ENCODE measurements around the gene GBA3. TPM values are rescaled to one million over a fixed set of nuclear protein-coding genes. Genes with fewer than 3 reads are reported as not detected.

GBA3 gene
- total RNA-seq, 1 donor from 2014 or later = not detected

GRCh38 chr4:22778547-22779163 lies 85.9 kb downstream of the GBA3 start:
- Mint-ChIP-seq H3K4me1 (ENCODE audit: unreplicated experiment) (no peaks in the 10 kb centered on the region), H3K36me3 (ENCODE audit: low read depth, unreplicated experiment) (no peaks in the 10 kb centered on the region), H3K4me3 (ENCODE audit: unreplicated experiment) (no peak overlapping the region), H3K27ac (ENCODE audit: unreplicated experiment) (no peak overlapping the region), H3K27me3 (ENCODE audit: unreplicated experiment) (no peaks in the 10 kb centered on the region), H3K9me3 (ENCODE audit: unreplicated experiment) (no peaks in the 10 kb centered on the region)
- no peak for TF ChIP-seq CTCF (IDR thresholded peaks at IDR 0.05; ENCODE audit: unreplicated experiment)
- no peak for DNase-seq (ENCODE audit: low spot score)

GRCh38 chr4:22780317-22780716 lies 87.6 kb downstream of the GBA3 start:
- Mint-ChIP-seq H3K27ac (ENCODE audit: unreplicated experiment) (no peak overlapping the region), H3K27me3 (ENCODE audit: unreplicated experiment) (no peaks in the 10 kb centered on the region), H3K36me3 (ENCODE audit: low read depth, unreplicated experiment) (no peaks in the 10 kb centered on the region), H3K4me3 (ENCODE audit: unreplicated experiment) (no peak overlapping the region), H3K4me1 (ENCODE audit: unreplicated experiment) (no peaks in the 10 kb centered on the region), H3K9me3 (ENCODE audit: unreplicated experiment) (no peaks in the 10 kb centered on the region)
- DNase-seq (ENCODE audit: low spot score) = no peak
- TF ChIP-seq CTCF (IDR thresholded peaks at IDR 0.05; ENCODE audit: unreplicated experiment) = no peak

- H3K4me3 Mint-ChIP-seq (ENCODE audit: unreplicated experiment) = no peak overlapping the region
- H3K36me3 Mint-ChIP-seq (ENCODE audit: low read depth, unreplicated experiment) = no peaks in the 10 kb centered on the region
- no peak for TF ChIP-seq CTCF (IDR thresholded peaks at IDR 0.05; ENCODE audit: unreplicated experiment)
- no peak overlapping the region for H3K27ac Mint-ChIP-seq (ENCODE audit: unreplicated experiment)
- H3K9me3 Mint-ChIP-seq (ENCODE audit: unreplicated experiment) = no peaks in the 10 kb centered on the region
- no peaks in the 10 kb centered on the region for H3K27me3 Mint-ChIP-seq (ENCODE audit: unreplicated experiment)
- no peak for DNase-seq (ENCODE audit: low spot score)
- H3K4me1 Mint-ChIP-seq (ENCODE audit: unreplicated experiment) = no peaks in the 10 kb centered on the region
These were observed 88.1 kb downstream of the GBA3 start for GRCh38 chr4:22780797-22781196.

- no peak overlapping the region for H3K27ac Mint-ChIP-seq (ENCODE audit: unreplicated experiment)
These were observed 95.1 kb downstream of the GBA3 start for GRCh38 chr4:22787753-22788375.

More at GRCh38 chr4:22787753-22788375, 95.1 kb downstream of the GBA3 start:
- no peak for TF ChIP-seq CTCF (IDR thresholded peaks at IDR 0.05; ENCODE audit: unreplicated experiment)
- Mint-ChIP-seq H3K27me3 (ENCODE audit: unreplicated experiment) (no peaks in the 10 kb centered on the region), H3K4me3 (ENCODE audit: unreplicated experiment) (no peak overlapping the region), H3K36me3 (ENCODE audit: low read depth, unreplicated experiment) (no peaks in the 10 kb centered on the region), H3K9me3 (ENCODE audit: unreplicated experiment) (no peaks in the 10 kb centered on the region), H3K4me1 (ENCODE audit: unreplicated experiment) (no peaks in the 10 kb centered on the region)
- no peak for DNase-seq (ENCODE audit: low spot score)
